ENCODE data around the gene CENPE.

CENPE gene

GRCh38 chr4:103156106-103156505 lies 42.0 kb downstream of the CENPE start:
- DNase-seq (ENCODE audit: low read depth): no peak
- no peak for TF ChIP-seq CTCF (IDR thresholded peaks at IDR 0.05; ENCODE audit: control insufficient read depth, extremely low read depth, insufficient read depth)
- H3K4me3 ChIP-seq (ENCODE audit: low read depth, low read length): no peak overlapping the region

DNA sequence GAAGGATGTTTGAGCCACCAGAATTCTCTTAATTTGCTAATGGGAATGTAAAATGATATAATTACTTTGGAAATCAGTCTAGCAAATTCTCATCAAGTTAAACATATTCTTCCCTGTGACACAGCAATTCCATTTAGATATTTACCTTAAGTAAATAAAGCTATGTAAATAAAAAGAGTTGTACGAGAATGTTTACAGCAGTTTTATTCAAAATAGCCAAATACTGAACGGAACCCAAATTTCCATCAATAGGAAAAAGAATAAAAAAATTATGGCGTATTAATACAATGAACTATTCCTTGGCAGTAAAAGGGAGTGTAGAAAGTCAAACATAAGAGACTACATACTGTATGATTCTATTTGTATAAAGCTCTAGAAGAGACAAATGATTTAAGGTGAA lies 45.8 kb downstream of the CENPE start:
- no peak overlapping the region; the same call in 1 of the 2 replicates for H3K4me3 ChIP-seq (ENCODE audit: low read depth, low read length)
- peak; percentile 56 for DNase-seq (ENCODE audit: low read depth)
- no peak for TF ChIP-seq CTCF (IDR thresholded peaks at IDR 0.05; ENCODE audit: control insufficient read depth, extremely low read depth, insufficient read depth)

- no peak for TF ChIP-seq CTCF (IDR thresholded peaks at IDR 0.05; ENCODE audit: control insufficient read depth, extremely low read depth, insufficient read depth)
- DNase-seq (ENCODE audit: low read depth): peak; percentile 11
- no peak overlapping the region for H3K4me3 ChIP-seq (ENCODE audit: low read depth, low read length)
These were observed 47.5 kb downstream of the CENPE start for GRCh38 chr4:103150677-103151076.

- DNase-seq (ENCODE audit: low read depth): no peak
- no peak overlapping the region for H3K4me3 ChIP-seq (ENCODE audit: low read depth, low read length)
- TF ChIP-seq CTCF (IDR thresholded peaks at IDR 0.05; ENCODE audit: control insufficient read depth, extremely low read depth, insufficient read depth): no peak
These were observed 53.2 kb downstream of the CENPE start for GRCh38 chr4:103144926-103145325.

GRCh38 chr4:103137446-103137827 lies 60.7 kb downstream of the CENPE start:
- no peak for DNase-seq (ENCODE audit: low read depth)
- no peak overlapping the region for H3K4me3 ChIP-seq (ENCODE audit: low read depth, low read length)
- TF ChIP-seq CTCF (IDR thresholded peaks at IDR 0.05; ENCODE audit: control insufficient read depth, extremely low read depth, insufficient read depth): no peak

GRCh38 chr4:103136671-103137445 lies 61.3 kb downstream of the CENPE start:
- no peak for DNase-seq (ENCODE audit: low read depth)
- no peak overlapping the region for H3K4me3 ChIP-seq (ENCODE audit: low read depth, low read length)
- no peak for TF ChIP-seq CTCF (IDR thresholded peaks at IDR 0.05; ENCODE audit: control insufficient read depth, extremely low read depth, insufficient read depth)

DNA sequence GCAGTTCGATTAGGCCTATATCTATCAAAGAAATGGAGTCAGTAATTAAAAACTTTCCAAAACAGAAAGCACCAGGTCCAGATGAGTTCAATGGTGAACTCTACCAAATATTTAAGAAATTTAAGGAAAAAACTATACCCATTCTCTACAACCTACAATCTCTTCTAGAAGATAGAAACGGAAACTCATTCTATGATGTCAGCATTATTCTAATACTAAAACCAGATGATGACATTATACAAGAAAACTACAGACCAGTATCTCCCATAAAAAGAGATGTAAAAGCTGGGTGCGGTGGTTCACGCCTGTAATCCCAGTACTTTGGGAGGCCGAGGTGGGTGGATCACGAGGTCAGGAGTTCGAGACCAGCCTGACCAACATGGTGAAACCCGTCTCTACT lies 69.0 kb downstream of the CENPE start:
- DNase-seq (ENCODE audit: low read depth): no peak
- no peak for TF ChIP-seq CTCF (IDR thresholded peaks at IDR 0.05; ENCODE audit: control insufficient read depth, extremely low read depth, insufficient read depth)
- no peak overlapping the region for H3K4me3 ChIP-seq (ENCODE audit: low read depth, low read length)
